Activated T-helper 1 cell treated with anti-CD3 and anti-CD28 coated beads, Interleukin-12 subunit alpha, Interleukin-12 subunit beta, Interleukin-2, Interleukin-4 antibody, amounts not matched to agents 30 ng/mL and 10 ng/mL and 1 ng/mL, durations not matched to agents 14 hours and 24 hours and 36 hours (primary cell): ENCODE results near the gene TSPAN12. TPM values are rescaled to one million over a fixed set of nuclear protein-coding genes. Genes with fewer than 3 reads are reported as not detected.

Experiments used
- DNase-seq: peaks from one replicate; pipeline ENCODE4 v3.0.0; 2021; ENCODE audit warnings: low spot score
- H3K27ac Mint-ChIP-seq: one replicate; pipeline ENCODE4 v1.8.0; 2021; ENCODE audit warnings: mild to moderate bottlenecking, mixed read lengths
- H3K27me3 Mint-ChIP-seq: one replicate; pipeline ENCODE4 v1.8.0; 2022; ENCODE audit warnings: mild to moderate bottlenecking, moderate library complexity, mixed read lengths; ENCODE audit not compliant: insufficient read depth
- H3K36me3 Mint-ChIP-seq: one replicate; pipeline ENCODE4 v1.8.0; 2021; ENCODE audit warnings: low read depth, mixed read lengths
- H3K4me1 Mint-ChIP-seq: one replicate; pipeline ENCODE4 v1.8.0; 2021; ENCODE audit warnings: low read depth, mixed read lengths
- H3K4me3 Mint-ChIP-seq: one replicate; pipeline ENCODE4 v1.8.0; 2021; ENCODE audit warnings: mild to moderate bottlenecking, moderate library complexity, mixed read lengths
- H3K9me3 Mint-ChIP-seq: one replicate; pipeline ENCODE4 v1.8.0; 2021; ENCODE audit warnings: mixed read lengths
- intact Hi-C: fragments of 100-400 bp; cut with micrococcal nuclease; formaldehyde crosslinking; loops from one replicate; pipeline ENCODE4 v1.15.1; 2024
- total RNA-seq: library from RNA; stranded (reverse); gene quantifications from 2 replicates; pipeline ENCODE4 v1.2.3, GENCODE V29; 2022

Gene TSPAN12
- total RNA-seq, 1 donor from 2014 or later: not detected

- Mint-ChIP-seq H3K36me3 (no peaks in the 10 kb centered on the region), H3K27ac (no peak overlapping the region), H3K4me1 (no peaks in the 10 kb centered on the region), H3K4me3 (no peak overlapping the region), H3K27me3 (peaks cover 31% of the 10 kb centered on the region), H3K9me3 (no peaks in the 10 kb centered on the region)
- no peak for DNase-seq
- intact Hi-C loops: no loop called here
Observed at GRCh38 chr7:120864141-120864900, 6.4 kb upstream of the TSPAN12 start.

DNA sequence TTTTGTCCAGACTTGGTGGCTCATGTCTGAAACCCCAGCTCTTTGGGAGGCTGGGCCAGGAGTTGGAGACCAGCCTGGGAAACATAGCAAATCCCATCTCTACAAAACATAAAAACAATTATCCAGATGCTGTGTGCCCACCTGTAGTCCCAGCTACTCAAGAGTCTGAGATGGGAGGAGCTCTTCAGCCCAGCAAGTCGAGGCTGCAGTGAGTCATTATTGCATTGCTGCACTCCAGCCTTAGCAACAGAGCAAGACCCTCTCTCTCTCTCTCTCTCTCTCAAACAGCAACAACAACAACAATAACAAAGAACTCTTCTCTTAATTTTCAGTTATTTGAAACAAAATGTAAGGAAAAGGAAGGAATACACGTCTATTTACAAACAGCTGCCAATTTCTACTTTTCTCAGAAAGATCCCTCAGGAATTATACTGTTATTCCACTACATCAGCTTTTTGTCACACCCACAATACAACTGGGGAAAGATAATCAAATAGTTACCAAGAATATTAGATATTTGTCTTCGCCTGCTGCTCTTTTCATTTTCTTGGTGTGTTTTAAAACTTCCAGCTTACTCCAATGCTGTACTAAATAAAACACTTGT lies 5.1 kb upstream of the TSPAN12 start:
- Mint-ChIP-seq H3K4me1 (no peaks in the 10 kb centered on the region), H3K36me3 (no peaks in the 10 kb centered on the region), H3K9me3 (no peaks in the 10 kb centered on the region), H3K4me3 (no peak overlapping the region), H3K27ac (no peak overlapping the region), H3K27me3 (peaks cover 44% of the 10 kb centered on the region)
- intact Hi-C loops: no loop called here
- DNase-seq: no peak

- no peaks in the 10 kb centered on the region for H3K9me3 Mint-ChIP-seq
- intact Hi-C loops: no loop called here
- no peak for DNase-seq
- peaks cover 12% of the 10 kb centered on the region for H3K4me1 Mint-ChIP-seq
- no peak overlapping the region for H3K4me3 Mint-ChIP-seq
- no peak overlapping the region for H3K27ac Mint-ChIP-seq
- peaks cover 58% of the 10 kb centered on the region for H3K27me3 Mint-ChIP-seq
- H3K36me3 Mint-ChIP-seq: no peaks in the 10 kb centered on the region
Observed at GRCh38 chr7:120860156-120860555, 2.2 kb upstream of the TSPAN12 start.

DNA sequence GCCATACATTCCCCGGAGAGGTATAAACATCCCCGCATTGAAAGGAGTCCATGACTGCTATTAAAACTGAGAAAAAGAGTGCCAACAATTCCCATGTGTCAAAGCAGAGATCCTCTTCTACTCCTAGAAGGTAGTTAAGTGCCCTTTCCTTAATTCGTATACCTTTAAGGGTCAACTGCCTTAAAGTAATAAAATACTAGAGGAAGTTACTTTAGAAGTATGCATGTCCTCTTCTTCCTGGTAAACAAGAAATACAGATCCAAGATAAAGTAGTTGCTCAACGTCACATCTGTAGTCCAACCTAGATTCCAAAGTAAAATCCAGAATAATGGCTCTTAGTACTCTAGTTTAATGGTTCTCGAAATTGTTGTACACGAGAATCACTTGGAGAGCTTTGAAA lies 1.5 kb upstream of the TSPAN12 start:
- intact Hi-C loops: loop anchor here (5.0 kb wide), 1 partner anchor 93 kb away; the partner anchor contains the start of gene ING3
- no peak for DNase-seq
- peaks cover 12% of the 10 kb centered on the region for H3K4me1 Mint-ChIP-seq
- H3K27me3 Mint-ChIP-seq: peaks cover 65% of the 10 kb centered on the region
- H3K36me3 Mint-ChIP-seq: no peaks in the 10 kb centered on the region
- no peak overlapping the region for H3K4me3 Mint-ChIP-seq
- H3K27ac Mint-ChIP-seq: no peak overlapping the region
- H3K9me3 Mint-ChIP-seq: no peaks in the 10 kb centered on the region

GRCh38 chr7:120856621-120857352 lies 1.2 kb downstream of the TSPAN12 start:
- Mint-ChIP-seq H3K36me3 (no peaks in the 10 kb centered on the region), H3K9me3 (no peaks in the 10 kb centered on the region), H3K4me3 (peak overlapping the region; percentile 73), H3K4me1 (peaks cover 12% of the 10 kb centered on the region), H3K27me3 (peaks cover 65% of the 10 kb centered on the region), H3K27ac (no peak overlapping the region)
- intact Hi-C loops: loop anchor here (1.0 to 5.0 kb wide), 3 partner anchors 50 to 225 kb away; partner anchors contain the start of gene ING3
- peak; percentile 2 for DNase-seq

GRCh38 chr7:120856198-120856597 lies 1.7 kb downstream of the TSPAN12 start:
- Mint-ChIP-seq H3K4me1 (peaks cover 12% of the 10 kb centered on the region), H3K27ac (no peak overlapping the region), H3K4me3 (peak overlapping the region; percentile 73), H3K27me3 (peaks cover 65% of the 10 kb centered on the region), H3K36me3 (no peaks in the 10 kb centered on the region), H3K9me3 (no peaks in the 10 kb centered on the region)
- intact Hi-C loops: loop anchor here (2.0 to 5.0 kb wide), 2 partner anchors 49 to 96 kb away; partner anchors contain the start of gene ING3
- no peak for DNase-seq

GRCh38 chr7:120852700-120853099 lies 5.2 kb downstream of the TSPAN12 start:
- Mint-ChIP-seq H3K27me3 (peaks cover 40% of the 10 kb centered on the region), H3K9me3 (no peaks in the 10 kb centered on the region), H3K27ac (no peak overlapping the region), H3K36me3 (no peaks in the 10 kb centered on the region), H3K4me3 (no peak overlapping the region), H3K4me1 (peaks cover 12% of the 10 kb centered on the region)
- DNase-seq: no peak
- intact Hi-C loops: no loop called here

DNA sequence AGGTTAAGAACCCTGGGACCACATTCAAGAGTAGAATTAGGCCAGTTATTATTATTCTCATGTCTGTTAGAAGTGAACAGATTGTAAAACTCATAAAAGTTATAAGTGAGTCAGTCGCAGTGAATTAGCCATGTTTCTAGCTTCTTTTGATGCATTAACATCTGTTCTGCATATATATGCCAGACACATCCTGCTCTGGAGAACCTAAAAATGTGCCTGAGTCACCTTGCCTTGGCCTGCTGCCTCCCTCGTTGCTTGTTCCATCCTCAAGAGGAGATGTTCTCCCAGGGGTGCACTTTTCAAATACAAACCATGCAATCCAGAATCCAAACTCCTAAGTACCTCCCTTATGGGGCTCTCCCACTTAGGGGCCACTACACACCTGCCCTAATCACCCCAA lies 14.8 kb downstream of the TSPAN12 start:
- Mint-ChIP-seq H3K27ac (no peak overlapping the region), H3K36me3 (no peaks in the 10 kb centered on the region), H3K9me3 (no peaks in the 10 kb centered on the region), H3K27me3 (peaks cover 3% of the 10 kb centered on the region), H3K4me1 (no peaks in the 10 kb centered on the region), H3K4me3 (no peak overlapping the region)
- intact Hi-C loops: no loop called here
- no peak for DNase-seq

DNA sequence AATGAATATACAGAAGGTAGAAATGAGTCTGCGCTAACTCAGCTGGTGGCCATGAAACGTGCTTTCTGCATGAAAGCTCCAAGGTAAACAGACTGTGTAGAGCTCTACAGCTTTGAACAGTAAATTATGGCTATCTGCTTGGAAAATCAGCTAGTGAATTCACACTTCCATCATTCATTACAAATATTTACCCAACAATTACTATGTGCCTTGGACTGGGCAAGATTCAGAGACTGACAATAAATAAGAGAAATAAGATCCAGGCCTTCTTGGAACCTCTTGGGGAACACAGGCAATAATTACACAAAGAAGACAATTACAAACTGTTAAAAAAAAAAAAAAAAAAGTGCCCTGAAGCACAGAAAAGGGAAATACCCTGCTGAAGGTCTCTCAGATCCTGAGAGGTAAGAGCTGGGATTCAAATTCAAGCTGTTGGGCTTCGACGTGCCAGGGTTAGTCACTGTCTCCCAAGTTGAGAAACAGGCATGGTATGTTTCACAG lies 15.8 kb downstream of the TSPAN12 start:
- no peaks in the 10 kb centered on the region for H3K9me3 Mint-ChIP-seq
- H3K36me3 Mint-ChIP-seq: no peaks in the 10 kb centered on the region
- no peaks in the 10 kb centered on the region for H3K27me3 Mint-ChIP-seq
- H3K4me3 Mint-ChIP-seq: no peak overlapping the region
- DNase-seq: no peak
- H3K4me1 Mint-ChIP-seq: no peaks in the 10 kb centered on the region
- no peak overlapping the region for H3K27ac Mint-ChIP-seq
- intact Hi-C loops: no loop called here

DNA sequence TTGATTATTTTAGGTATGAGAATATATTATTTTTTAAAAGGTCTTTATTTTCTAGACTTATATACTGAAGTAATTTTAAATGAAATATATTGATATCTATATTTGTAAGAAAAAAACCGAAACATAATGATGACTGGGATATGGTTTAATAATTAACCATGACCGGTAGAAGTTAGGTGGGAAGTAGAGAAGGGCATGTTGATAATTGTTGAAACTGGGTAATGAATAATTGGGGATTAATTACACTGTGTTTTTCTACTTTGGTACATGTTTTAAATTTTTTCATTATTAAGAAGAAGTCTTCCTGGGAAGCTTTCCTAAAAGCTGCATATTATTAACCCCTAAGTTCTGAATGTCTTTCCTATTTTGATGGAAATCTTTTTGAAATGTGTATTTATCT lies 16.3 kb downstream of the TSPAN12 start:
- H3K36me3 Mint-ChIP-seq: no peaks in the 10 kb centered on the region
- H3K27me3 Mint-ChIP-seq: no peaks in the 10 kb centered on the region
- no peak overlapping the region for H3K4me3 Mint-ChIP-seq
- H3K9me3 Mint-ChIP-seq: no peaks in the 10 kb centered on the region
- no peak for DNase-seq
- intact Hi-C loops: no loop called here
- no peaks in the 10 kb centered on the region for H3K4me1 Mint-ChIP-seq
- no peak overlapping the region for H3K27ac Mint-ChIP-seq

DNA sequence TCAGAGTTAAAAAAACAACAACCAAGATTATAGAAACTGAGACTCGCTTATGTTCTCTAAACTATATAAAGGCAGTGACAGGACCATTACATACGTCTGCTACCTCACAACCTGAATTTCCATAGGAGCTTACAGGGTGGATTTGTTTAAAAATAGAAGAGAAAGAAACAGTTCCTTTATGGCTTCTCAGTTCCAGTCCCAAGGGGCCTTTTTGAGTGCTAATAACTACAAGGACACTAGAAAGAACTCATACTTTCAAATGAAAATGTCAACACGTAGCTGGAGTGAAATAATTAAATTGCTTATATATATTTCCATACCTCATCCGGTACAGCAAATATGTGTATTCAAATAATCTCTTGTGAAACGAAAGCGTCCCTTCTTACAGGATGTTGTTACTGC lies 19.7 kb downstream of the TSPAN12 start:
- intact Hi-C loops: no loop called here
- Mint-ChIP-seq H3K27me3 (no peaks in the 10 kb centered on the region), H3K36me3 (no peaks in the 10 kb centered on the region), H3K4me1 (no peaks in the 10 kb centered on the region), H3K27ac (no peak overlapping the region), H3K4me3 (no peak overlapping the region), H3K9me3 (no peaks in the 10 kb centered on the region)
- no peak for DNase-seq

- no peaks in the 10 kb centered on the region for H3K4me1 Mint-ChIP-seq
- no peak overlapping the region for H3K4me3 Mint-ChIP-seq
- no peaks in the 10 kb centered on the region for H3K36me3 Mint-ChIP-seq
- H3K9me3 Mint-ChIP-seq: no peaks in the 10 kb centered on the region
- no peak overlapping the region for H3K27ac Mint-ChIP-seq
- intact Hi-C loops: no loop called here
- no peak for DNase-seq
- H3K27me3 Mint-ChIP-seq: no peaks in the 10 kb centered on the region
Observed at GRCh38 chr7:120837599-120837998, 20.3 kb downstream of the TSPAN12 start.
